OCI-LY7 (cell line): ENCODE data around the gene GGNBP2.

Source experiments
- CTCF ChIP-seq: fragments of 200-600 bp; sonication (generic); conservative IDR thresholded peaks from 2 replicates; pipeline ENCODE4 v1.5.1; 2014; ENCODE audit warnings: mild to moderate bottlenecking, antibody characterized with exemption, low read length, moderate library complexity, mixed read lengths
- EZH2phosphoT487 ChIP-seq: fragments of 200-600 bp; sonication (generic); IDR thresholded peaks from 2 replicates; pipeline ENCODE4 v1.6.1; 2018; ENCODE audit warnings: low read depth, borderline replicate concordance, mild to moderate bottlenecking, mixed run types, antibody characterized with exemption, low read length, moderate library complexity, mixed read lengths

GRCh38 chr17:36601303-36602029 is 56.7 kb downstream of the GGNBP2 start, which contains the start of gene MRM1:
- TF ChIP-seq EZH2phosphoT487 (no peak), CTCF (peak; percentile 60)
